Neural progenitor cell (in vitro differentiated cells): ENCODE data around the gene PLEKHA7.

Experiments used
- EZH2 ChIP-seq: fragments of 200-600 bp; sonication (generic); IDR thresholded peaks from 2 replicates; pipeline ENCODE4 v1.6.1; 2017; ENCODE audit warnings: antibody characterized with exemption, mild to moderate bottlenecking, moderate library complexity
- TF ChIP-seq, protein P1 (sequence below): fragments of 200-600 bp; sonication (generic); IDR thresholded peaks from 2 replicates; pipeline ENCODE4 v1.5.1; 2017; ENCODE audit warnings: antibody characterized with exemption, mild to moderate bottlenecking

DNA sequence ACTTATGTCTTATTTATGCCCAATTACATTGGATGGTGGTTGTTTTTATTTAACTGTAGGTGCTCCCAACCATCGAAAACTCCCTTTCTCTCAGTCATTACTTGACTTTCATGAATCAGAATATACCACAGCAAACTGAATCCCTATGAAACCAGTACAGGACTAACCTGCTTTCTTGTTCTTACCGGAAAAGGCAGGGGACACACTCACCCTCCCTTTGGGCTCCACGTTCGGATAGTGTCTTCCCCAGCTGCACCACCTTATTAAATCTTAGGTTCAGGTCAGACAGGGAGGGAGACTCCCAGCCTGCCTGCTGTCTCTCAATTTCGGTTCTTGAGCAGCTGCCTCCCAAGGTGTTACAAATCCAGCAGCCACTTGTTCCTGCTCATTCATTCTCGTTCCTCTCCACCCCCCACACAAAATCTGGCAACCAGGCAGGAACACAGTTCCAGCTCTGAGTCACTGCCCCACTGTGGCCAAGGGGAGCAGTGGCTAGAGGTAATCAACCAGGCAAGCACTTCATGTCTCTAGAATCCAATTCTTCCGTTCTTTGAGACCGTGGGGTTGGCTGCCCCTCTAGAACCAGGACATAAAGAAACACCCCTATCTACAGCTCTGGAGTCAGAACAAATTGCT, 133.0 kb downstream of the PLEKHA7 start:
- TF ChIP-seq, protein P1, sequence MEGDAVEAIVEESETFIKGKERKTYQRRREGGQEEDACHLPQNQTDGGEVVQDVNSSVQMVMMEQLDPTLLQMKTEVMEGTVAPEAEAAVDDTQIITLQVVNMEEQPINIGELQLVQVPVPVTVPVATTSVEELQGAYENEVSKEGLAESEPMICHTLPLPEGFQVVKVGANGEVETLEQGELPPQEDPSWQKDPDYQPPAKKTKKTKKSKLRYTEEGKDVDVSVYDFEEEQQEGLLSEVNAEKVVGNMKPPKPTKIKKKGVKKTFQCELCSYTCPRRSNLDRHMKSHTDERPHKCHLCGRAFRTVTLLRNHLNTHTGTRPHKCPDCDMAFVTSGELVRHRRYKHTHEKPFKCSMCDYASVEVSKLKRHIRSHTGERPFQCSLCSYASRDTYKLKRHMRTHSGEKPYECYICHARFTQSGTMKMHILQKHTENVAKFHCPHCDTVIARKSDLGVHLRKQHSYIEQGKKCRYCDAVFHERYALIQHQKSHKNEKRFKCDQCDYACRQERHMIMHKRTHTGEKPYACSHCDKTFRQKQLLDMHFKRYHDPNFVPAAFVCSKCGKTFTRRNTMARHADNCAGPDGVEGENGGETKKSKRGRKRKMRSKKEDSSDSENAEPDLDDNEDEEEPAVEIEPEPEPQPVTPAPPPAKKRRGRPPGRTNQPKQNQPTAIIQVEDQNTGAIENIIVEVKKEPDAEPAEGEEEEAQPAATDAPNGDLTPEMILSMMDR, result peak; percentile 41
- TF ChIP-seq EZH2, result no peak
